ENCODE data around the gene SSR2. TPM values are rescaled to one million over a fixed set of nuclear protein-coding genes. Genes with fewer than 3 reads are reported as not detected.
"Not testable (repeated sequence)": the region's sequence is repeated elsewhere in the genome, so short reads cannot be mapped to it uniquely, and the experiment has no call there.

SSR2 gene
- total RNA-seq, 2 donors from 2014 or later, result 204 to 208 TPM

- Histone ChIP-seq H3K9me3 (no peaks in the 10 kb centered on the region), H3K4me3 (no peak overlapping the region), H3K9ac (ENCODE audit: low read depth in 2 of 2, low read length in 2 of 2) (no peak overlapping the region), H3K4me1 (no peaks in the 10 kb centered on the region), H3K36me3 (no peaks in the 10 kb centered on the region), H3K27me3 (no peaks in the 10 kb centered on the region), H3K27ac (no peak overlapping the region)
- TF ChIP-seq, protein P1, sequence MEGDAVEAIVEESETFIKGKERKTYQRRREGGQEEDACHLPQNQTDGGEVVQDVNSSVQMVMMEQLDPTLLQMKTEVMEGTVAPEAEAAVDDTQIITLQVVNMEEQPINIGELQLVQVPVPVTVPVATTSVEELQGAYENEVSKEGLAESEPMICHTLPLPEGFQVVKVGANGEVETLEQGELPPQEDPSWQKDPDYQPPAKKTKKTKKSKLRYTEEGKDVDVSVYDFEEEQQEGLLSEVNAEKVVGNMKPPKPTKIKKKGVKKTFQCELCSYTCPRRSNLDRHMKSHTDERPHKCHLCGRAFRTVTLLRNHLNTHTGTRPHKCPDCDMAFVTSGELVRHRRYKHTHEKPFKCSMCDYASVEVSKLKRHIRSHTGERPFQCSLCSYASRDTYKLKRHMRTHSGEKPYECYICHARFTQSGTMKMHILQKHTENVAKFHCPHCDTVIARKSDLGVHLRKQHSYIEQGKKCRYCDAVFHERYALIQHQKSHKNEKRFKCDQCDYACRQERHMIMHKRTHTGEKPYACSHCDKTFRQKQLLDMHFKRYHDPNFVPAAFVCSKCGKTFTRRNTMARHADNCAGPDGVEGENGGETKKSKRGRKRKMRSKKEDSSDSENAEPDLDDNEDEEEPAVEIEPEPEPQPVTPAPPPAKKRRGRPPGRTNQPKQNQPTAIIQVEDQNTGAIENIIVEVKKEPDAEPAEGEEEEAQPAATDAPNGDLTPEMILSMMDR (IDR thresholded peaks at IDR 0.05), result no peak
- intact Hi-C loops (cut with DNase I), result no loop called here
- DNase-seq, result no peak
Observed at GRCh38 chr1:156045076-156045475, 24.3 kb upstream of the SSR2 start.

DNA sequence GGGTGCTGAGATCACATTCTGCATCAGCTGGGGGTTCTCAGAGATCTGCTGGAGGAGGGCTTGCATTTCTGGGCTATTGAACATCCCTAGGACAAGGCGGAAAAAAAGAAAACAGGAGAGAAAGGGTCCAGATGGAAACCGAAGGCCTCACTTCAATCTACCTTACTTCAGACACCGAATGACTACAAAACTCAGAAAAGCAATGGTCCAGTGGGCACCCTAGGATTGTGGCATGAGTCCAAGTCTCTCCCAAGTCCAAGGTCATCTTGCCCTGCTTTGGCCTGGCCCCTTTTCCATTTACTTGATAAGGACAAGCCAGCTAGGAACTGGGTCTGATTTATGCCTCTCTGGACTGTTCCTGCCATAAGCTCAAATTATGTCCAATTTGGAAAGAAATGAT is 22.1 kb upstream of the SSR2 start:
- DNase-seq, result no peak
- TF ChIP-seq, protein P1 (IDR thresholded peaks at IDR 0.05), result no peak
- Histone ChIP-seq H3K27ac (no peak overlapping the region), H3K27me3 (no peaks in the 10 kb centered on the region), H3K36me3 (no peaks in the 10 kb centered on the region), H3K4me3 (no peak overlapping the region), H3K4me1 (no peaks in the 10 kb centered on the region), H3K9me3 (no peaks in the 10 kb centered on the region), H3K9ac (ENCODE audit: low read depth in 2 of 2, low read length in 2 of 2) (no peak overlapping the region)
- intact Hi-C loops (cut with DNase I), result no loop called here

DNA sequence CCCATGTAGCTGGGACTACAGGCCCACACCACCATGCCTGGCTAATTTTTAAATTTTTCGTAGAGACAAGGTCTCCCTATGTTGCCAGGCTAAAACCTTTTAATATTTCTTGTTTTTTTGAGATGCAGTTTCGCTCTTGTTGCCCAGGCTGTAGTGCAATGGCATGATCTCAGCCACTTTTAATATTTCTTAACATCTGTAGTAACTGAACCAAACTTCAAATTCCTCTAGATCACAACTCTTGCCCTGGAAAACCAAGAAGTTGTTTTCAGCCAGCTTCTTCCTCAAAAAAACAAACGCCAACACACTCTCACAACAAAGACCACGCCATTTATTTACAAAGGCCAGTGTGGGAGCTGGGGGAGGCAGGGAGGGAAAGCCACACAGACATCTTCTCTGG is 14.2 kb upstream of the SSR2 start:
- intact Hi-C loops (cut with DNase I), result not testable (repeated sequence)

GRCh38 chr1:156033011-156033410 is 12.3 kb upstream of the SSR2 start:
- H3K4me1 ChIP-seq, result no peaks in the 10 kb centered on the region
- no peaks in the 10 kb centered on the region for H3K36me3 ChIP-seq
- no peak overlapping the region for H3K27ac ChIP-seq
- H3K27me3 ChIP-seq, result no peaks in the 10 kb centered on the region
- H3K9me3 ChIP-seq, result no peaks in the 10 kb centered on the region
- no peak overlapping the region for H3K9ac ChIP-seq (ENCODE audit: low read depth in 2 of 2, low read length in 2 of 2)
- TF ChIP-seq, protein P1 (IDR thresholded peaks at IDR 0.05), result no peak
- H3K4me3 ChIP-seq, result no peak overlapping the region
- DNase-seq, result no peak
- intact Hi-C loops (cut with DNase I), result no loop called here

More for the DNA sequence above, 14.2 kb upstream of the SSR2 start:
- not testable (repeated sequence) for H3K9me3 ChIP-seq; DNase-seq; H3K4me1 ChIP-seq; H3K27me3 ChIP-seq; H3K9ac ChIP-seq (ENCODE audit: low read depth in 2 of 2, low read length in 2 of 2); H3K36me3 ChIP-seq; H3K27ac ChIP-seq; H3K4me3 ChIP-seq

- intact Hi-C loops (cut with DNase I), result no loop called here
- TF ChIP-seq, protein P1 (IDR thresholded peaks at IDR 0.05), result no peak
- no peaks in the 10 kb centered on the region for H3K36me3 ChIP-seq
Observed at GRCh38 chr1:156026588-156026987, 5.8 kb upstream of the SSR2 start.

GRCh38 chr1:156025876-156026275 is 5.1 kb upstream of the SSR2 start:
- TF ChIP-seq, protein P1 (IDR thresholded peaks at IDR 0.05), result peak; percentile 33
- peak; percentile 23 for DNase-seq

More at GRCh38 chr1:156026588-156026987, 5.8 kb upstream of the SSR2 start:
- no peak for DNase-seq
- H3K9ac ChIP-seq (ENCODE audit: low read depth in 2 of 2, low read length in 2 of 2), result no peak overlapping the region
- no peaks in the 10 kb centered on the region for H3K9me3 ChIP-seq
- no peak overlapping the region for H3K27ac ChIP-seq
- H3K4me3 ChIP-seq, result no peak overlapping the region
- H3K4me1 ChIP-seq, result no peaks in the 10 kb centered on the region
- H3K27me3 ChIP-seq, result no peaks in the 10 kb centered on the region

More at GRCh38 chr1:156025876-156026275, 5.1 kb upstream of the SSR2 start:
- intact Hi-C loops (cut with DNase I), result no loop called here
- H3K9me3 ChIP-seq, result no peaks in the 10 kb centered on the region
- no peaks in the 10 kb centered on the region for H3K4me1 ChIP-seq
- no peaks in the 10 kb centered on the region for H3K36me3 ChIP-seq
- no peak overlapping the region for H3K27ac ChIP-seq
- H3K9ac ChIP-seq (ENCODE audit: low read depth in 2 of 2, low read length in 2 of 2), result no peak overlapping the region
- H3K4me3 ChIP-seq, result no peak overlapping the region
- no peaks in the 10 kb centered on the region for H3K27me3 ChIP-seq
